H1 (cell line): ENCODE data around the gene TINAG. TPM values are rescaled to one million over a fixed set of nuclear protein-coding genes. Genes with fewer than 3 reads are reported as not detected.

Experiments
- CTCF ChIA-PET: fragments of 300-600 bp; sonication (Branson Sonifier 250); formaldehyde crosslinking; loops from one replicate; lab custom pipeline; 2021; ENCODE audit not compliant: partially characterized antibody; lab: Charles Lee
- POLR2A ChIA-PET: fragments of 300-600 bp; sonication (Branson Sonifier 250); formaldehyde crosslinking; loops from one replicate; lab custom pipeline; 2021; ENCODE audit warnings: inconsistent platforms; ENCODE audit not compliant: partially characterized antibody; lab: Charles Lee
- DNase-seq, 2 experiments: peaks; one replicate each; pipeline versions ENCODE4 v3.0.0 to v3.0.0-alpha.2; 2010 to 2022; ENCODE audit warnings: low spot score in 2 of 2, low read depth in 1 of 2, mixed read lengths in 1 of 2
- FAIRE-seq: peaks from 2 replicates; lab custom pipeline; 2011; peaks lifted over from hg19 to GRCh38; lab: Jason Lieb, UNC
- H2AFZ ChIP-seq: 2 replicates; pipeline ENCODE4 v1.8.1; 2012; ENCODE audit warnings: low read length, inconsistent platforms
- H2AK5ac ChIP-seq: 2 replicates; pipeline ENCODE4 v1.6.1; 2013; ENCODE audit warnings: low read depth, low read length
- H2BK120ac ChIP-seq: replicated peaks from 2 replicates; pipeline ENCODE3; 2013; ENCODE audit warnings: low read depth, low read length, inconsistent platforms
- H2BK12ac ChIP-seq: 2 replicates; pipeline ENCODE4 v1.6.1; 2013; ENCODE audit warnings: low read depth, low read length
- H2BK15ac ChIP-seq: 2 replicates; pipeline ENCODE4 v1.6.1; 2013; ENCODE audit warnings: low read length
- H2BK20ac ChIP-seq: 2 replicates; pipeline ENCODE4 v1.6.1; 2013; ENCODE audit warnings: low read length
- H2BK5ac ChIP-seq: 2 replicates; pipeline ENCODE4 v1.6.1; 2013; ENCODE audit warnings: low read depth, low read length
- H3K14ac ChIP-seq: 2 replicates; pipeline ENCODE4 v1.6.1; 2013; ENCODE audit warnings: inconsistent platforms; ENCODE audit not compliant: insufficient read length
- H3K18ac ChIP-seq: 2 replicates; pipeline ENCODE4 v1.6.1; 2013; ENCODE audit warnings: low read length; ENCODE audit errors: extremely low read depth
- H3K23ac ChIP-seq: 2 replicates; pipeline ENCODE4 v1.6.1; 2013; ENCODE audit warnings: inconsistent platforms; ENCODE audit not compliant: insufficient read length
- H3K23me2 ChIP-seq: 2 replicates; pipeline ENCODE4 v1.6.1; 2013; ENCODE audit warnings: low read depth, low read length
- H3K27ac ChIP-seq: 2 replicates; pipeline ENCODE4 v1.6.1; 2011; ENCODE audit warnings: low read depth, low read length, inconsistent platforms
- H3K27me3 ChIP-seq, 4 experiments: replicated peaks in 1 of 4; 1 replicate in 1 of 4; 2 replicates in 3 of 4; pipeline versions ENCODE4 v1.6.1 to v1.8.1; 2011 to 2013; ENCODE audit warnings: low read length in 3 of 4, mild to moderate bottlenecking in 3 of 4, inconsistent platforms in 2 of 4, mixed read lengths in 2 of 4, moderate library complexity in 1 of 4; ENCODE audit not compliant: control insufficient read depth in 3 of 4, insufficient read depth in 3 of 4; ENCODE audit errors: extremely low read depth in 1 of 4
- H3K36me3 ChIP-seq, 4 experiments: 2 replicates each; pipeline versions ENCODE4 v1.6.1 to v1.8.1; 2011 to 2013; ENCODE audit warnings: mild to moderate bottlenecking in 4 of 4, low read length in 3 of 4, moderate library complexity in 2 of 4, control low read depth in 1 of 4, inconsistent platforms in 1 of 4; ENCODE audit not compliant: insufficient read depth in 4 of 4, control insufficient read depth in 2 of 4
- H3K4ac ChIP-seq: replicated peaks from 2 replicates; pipeline ENCODE3; 2013; ENCODE audit warnings: low read length, low read depth, mixed read lengths, inconsistent platforms; ENCODE audit not compliant: insufficient read length
- H3K4me1 ChIP-seq, 4 experiments: replicated peaks in 1 of 4; 1 replicate in 1 of 4; 2 replicates in 3 of 4; pipeline versions ENCODE4 v1.6.1 to v1.8.1; 2011 to 2013; ENCODE audit warnings: low read length in 3 of 4, inconsistent platforms in 2 of 4, mixed read lengths in 1 of 4; ENCODE audit not compliant: insufficient read depth in 4 of 4, control insufficient read depth in 3 of 4
- H3K4me2 ChIP-seq, 2 experiments: 2 replicates each; pipeline versions ENCODE4 v1.6.1 to v1.8.1; 2011 to 2013; ENCODE audit warnings: low read depth in 2 of 2, low read length in 2 of 2, control low read depth in 1 of 2, inconsistent platforms in 1 of 2, mild to moderate bottlenecking in 1 of 2; ENCODE audit not compliant: insufficient read depth in 1 of 2
- H3K4me3 ChIP-seq, 4 experiments: fragments of 200-600, 300-600 bp in 1 of 4; sonication (generic), shearing (Covaris generic), sonication (Bioruptor Twin) in 1 of 4; 2 replicates each; pipeline versions ENCODE4 v1.5.1 to v1.8.1; 2011 to 2016; ENCODE audit warnings: low read length in 4 of 4, low read depth in 3 of 4, control low read depth in 2 of 4, inconsistent platforms in 2 of 4, mild to moderate bottlenecking in 2 of 4, mixed read lengths in 1 of 4, moderate library complexity in 1 of 4; ENCODE audit not compliant: insufficient read depth in 2 of 4; ENCODE audit errors: extremely low read depth in 1 of 4
- H3K56ac ChIP-seq: replicated peaks from 2 replicates; pipeline ENCODE3; 2013; ENCODE audit warnings: low read depth, mild to moderate bottlenecking, mixed read lengths, low read length, inconsistent platforms; ENCODE audit not compliant: insufficient read length
- H3K79me1 ChIP-seq: 2 replicates; pipeline ENCODE4 v1.6.1; 2013; ENCODE audit warnings: low read depth, low read length, control low read depth
- H3K79me2 ChIP-seq, 2 experiments: 2 replicates each; pipeline versions ENCODE4 v1.6.1 to v1.8.1; 2012 to 2013; ENCODE audit warnings: low read length in 2 of 2, mild to moderate bottlenecking in 2 of 2, inconsistent platforms in 1 of 2; ENCODE audit not compliant: insufficient read depth in 2 of 2, control insufficient read depth in 1 of 2
- H3K9ac ChIP-seq, 4 experiments: replicated peaks in 1 of 4; 1 replicate in 1 of 4; 2 replicates in 3 of 4; pipeline versions ENCODE4 v1.6.1 to v1.8.1; 2011 to 2013; ENCODE audit warnings: low read depth in 3 of 4, low read length in 3 of 4, control low read depth in 2 of 4, mild to moderate bottlenecking in 2 of 4, moderate library complexity in 2 of 4, inconsistent platforms in 1 of 4; ENCODE audit errors: extremely low read depth in 1 of 4
- H3K9me3 ChIP-seq, 2 experiments: 2 replicates each; pipeline versions ENCODE4 v1.6.1 to v1.8.1; 2012 to 2013; ENCODE audit warnings: mild to moderate bottlenecking in 2 of 2, moderate library complexity in 2 of 2, control low read depth in 1 of 2, inconsistent platforms in 1 of 2, low read depth in 1 of 2, low read length in 1 of 2, mixed read lengths in 1 of 2; ENCODE audit not compliant: insufficient read depth in 2 of 2
- H4K20me1 ChIP-seq, 2 experiments: replicated peaks in 1 of 2; 2 replicates each; pipeline versions ENCODE3 to v1.8.1; 2011 to 2013; ENCODE audit warnings: inconsistent platforms in 2 of 2, low read length in 2 of 2, mild to moderate bottlenecking in 1 of 2; ENCODE audit not compliant: insufficient read depth in 2 of 2, control insufficient read depth in 1 of 2
- H4K5ac ChIP-seq: 2 replicates; pipeline ENCODE4 v1.6.1; 2013; ENCODE audit warnings: low read length, low read depth, mixed read lengths, inconsistent platforms; ENCODE audit not compliant: insufficient read length
- H4K8ac ChIP-seq: 2 replicates; pipeline ENCODE4 v1.8.0; 2013; ENCODE audit warnings: mild to moderate bottlenecking, moderate library complexity, low read length, inconsistent platforms; ENCODE audit not compliant: insufficient read depth; ENCODE audit errors: extremely low read depth
- H4K91ac ChIP-seq: replicated peaks from 2 replicates; pipeline ENCODE3; 2013; ENCODE audit warnings: low read length, mixed read lengths, inconsistent platforms; ENCODE audit not compliant: insufficient read length
- GTF2F1 ChIP-seq: IDR thresholded peaks from 2 replicates; pipeline ENCODE4 v1.6.1; 2012; ENCODE audit warnings: low read depth, low read length, improper control_type of control experiment, borderline replicate concordance
- HDAC6 ChIP-seq: IDR thresholded peaks from one replicate; pipeline ENCODE4 v1.7.1; 2012; ENCODE audit warnings: low read depth, mild to moderate bottlenecking, inconsistent platforms, low read length, moderate library complexity
- JUND ChIP-seq: IDR thresholded peaks from 2 replicates; pipeline ENCODE4 v1.6.1; 2011; ENCODE audit warnings: mild to moderate bottlenecking, improper control_type of control experiment, low read length
- KDM4A ChIP-seq: IDR thresholded peaks from one replicate; pipeline ENCODE4 v1.7.1; 2012; ENCODE audit warnings: low read depth, mild to moderate bottlenecking, moderate library complexity, low read length, inconsistent platforms; ENCODE audit not compliant: severe bottlenecking
- PHF8 ChIP-seq: fragments of 200-600 bp; sonication (generic); conservative IDR thresholded peaks from 2 replicates; pipeline ENCODE4 v1.7.1; 2012; ENCODE audit warnings: low read depth, mild to moderate bottlenecking, inconsistent platforms, low read length, moderate library complexity
- POLR2AphosphoS5 ChIP-seq: IDR thresholded peaks from 2 replicates; pipeline ENCODE4 v1.6.1; 2011; ENCODE audit warnings: low read depth, low read length
- SAP30 ChIP-seq: fragments of 300-600 bp; sonication (generic); IDR thresholded peaks from 2 replicates; pipeline ENCODE4 v1.7.1; 2012; ENCODE audit warnings: low read length, moderate library complexity, mild to moderate bottlenecking, inconsistent platforms; ENCODE audit not compliant: insufficient read depth, insufficient replicate concordance
- SIRT6 ChIP-seq: IDR thresholded peaks from one replicate; pipeline ENCODE4 v1.7.1; 2012; ENCODE audit warnings: low read length, inconsistent platforms
- SRF ChIP-seq: IDR thresholded peaks from 2 replicates; pipeline ENCODE4 v1.6.1; 2011; ENCODE audit warnings: mild to moderate bottlenecking, low read depth, low read length, moderate library complexity
- YY1 ChIP-seq: IDR thresholded peaks from 2 replicates; pipeline ENCODE4 v1.6.1; 2011; ENCODE audit warnings: low read depth, mild to moderate bottlenecking, low read length
- WGBS, 2 experiments: shearing (Covaris generic) in 1 of 2; methylation state at CpG; one replicate each; pipeline versions ENCODE4 v1.1.6 to v1.1.7; 2013 to 2015; ENCODE audit warnings: low lambda C conversion rate in 2 of 2, mixed read lengths in 2 of 2, inconsistent platforms in 1 of 2, low coverage in 1 of 2, missing lambda C conversion rate in 1 of 2; ENCODE audit not compliant: insufficient replicate concordance in 2 of 2, insufficient coverage in 1 of 2, insufficient read length in 1 of 2; ENCODE audit errors: extremely low coverage in 1 of 2, missing lambda C conversion rate in 1 of 2; 5-methylcytosine and 5-hydroxymethylcytosine counted together
- polyA plus RNA-seq, 7 experiments: library from polyadenylated mRNA; depleted of rRNA in 3 of 7; stranded (reverse) in 5 of 7; unstranded in 2 of 7; fragments of >200 nt in 5 of 7; fragments of 200-250 nt in 2 of 7; gene quantifications; 1 replicate in 5 of 7; 2 replicates in 1 of 7; 4 replicates in 1 of 7; pipeline versions ENCODE4 v1.2.1 to v1.2.3, GENCODE V29; 2011 to 2013; ENCODE audit warnings: missing spikeins in 2 of 7, mixed read lengths in 2 of 7
- total RNA-seq: library from RNA; stranded (reverse); fragmentation: NEBNext Ultra II Directional; extraction: Animal tissue kit (Norgen Biotek cat#: 25700); gene quantifications from 2 replicates; pipeline ENCODE4 v1.2.1, GENCODE V29; 2021

The TINAG gene
- total and polyA plus RNA-seq, 2 of the 8 experiments (the other 6 are each of a cell fraction or from before 2014, with no cell fraction given), result not detected

- H4K5ac ChIP-seq, result no peak overlapping the region
- H4K20me1 ChIP-seq, result no peaks in the 10 kb centered on the region
- CTCF ChIA-PET, result no interaction called here
- H2BK15ac ChIP-seq, result no peak overlapping the region
- no peaks in the 10 kb centered on the region for H3K4me1 ChIP-seq
- H3K79me1 ChIP-seq, result no peaks in the 10 kb centered on the region
- no peak overlapping the region for H3K4ac ChIP-seq
- no peak overlapping the region for H3K18ac ChIP-seq
- no peaks in the 10 kb centered on the region for H3K9me3 ChIP-seq
- H2BK5ac ChIP-seq, result no peak overlapping the region
- H3K14ac ChIP-seq, result no peak overlapping the region
- no peaks in the 10 kb centered on the region for H3K23me2 ChIP-seq
- H2BK20ac ChIP-seq, result no peak overlapping the region
- peaks cover 0 to 1% (median 0%) of the 10 kb centered on the region in 4 experiments; a peak in 1 of 7 replicates for H3K27me3 ChIP-seq
- no peaks in the 10 kb centered on the region for H3K36me3 ChIP-seq
- WGBS, 2 experiments, result 93% methylated on average over 2 of the region's 2 CpGs; no CpG with 5 or more reads in 1 of the 2 experiments
- no peak overlapping the region for H3K9ac ChIP-seq
- H2AFZ ChIP-seq, result no peak overlapping the region
- no peak overlapping the region for H2BK12ac ChIP-seq
- no peak for DNase-seq
- no peak for FAIRE-seq
- H3K56ac ChIP-seq, result no peak overlapping the region
- H2AK5ac ChIP-seq, result no peak overlapping the region
- POLR2A ChIA-PET, result no interaction called here
- no peak overlapping the region for H3K27ac ChIP-seq
- no peak for TF ChIP-seq HDAC6
- no peak for TF ChIP-seq POLR2AphosphoS5
- TF ChIP-seq SRF, result no peak
- no peak for TF ChIP-seq SAP30
- no peak for TF ChIP-seq SIRT6
- TF ChIP-seq YY1, result no peak
- no peak for TF ChIP-seq GTF2F1
- TF ChIP-seq KDM4A, result no peak
- TF ChIP-seq JUND, result no peak
- no peak for TF ChIP-seq PHF8
- H3K23ac ChIP-seq, result no peak overlapping the region
- no peak overlapping the region for H3K4me2 ChIP-seq
- H2BK120ac ChIP-seq, result no peak overlapping the region
- H4K8ac ChIP-seq, result no peak overlapping the region
- no peak overlapping the region for H3K4me3 ChIP-seq
- no peaks in the 10 kb centered on the region for H3K79me2 ChIP-seq
- no peak overlapping the region for H4K91ac ChIP-seq
Observed at GRCh38 chr6:54377776-54378175, 69.5 kb downstream of the TINAG start.
